8988T (cell line): ENCODE data around the gene C16orf96.
A peak's percentile ranks its signal among the peaks of the same experiment; 100 is the strongest.

Experiments used
- DNase-seq: peaks from one replicate; pipeline ENCODE4 v3.0.0; 2011

The C16orf96 gene

GRCh38 chr16:4556112-4556511 lies at the start of gene C16orf96:
C16orf96 (plus strand) TSS chr16:4556340; CDS start chr16:4556490, 150 bp downstream.
- DNase-seq, result no peak

GRCh38 chr16:4506450-4506849 lies 49.7 kb upstream of the C16orf96 start:
- no peak for DNase-seq

- DNase-seq, result no peak
These were observed 48.4 kb upstream of the C16orf96 start for GRCh38 chr16:4507588-4508345.

GRCh38 chr16:4508806-4509205 lies 47.3 kb upstream of the C16orf96 start:
- DNase-seq, result no peak

GRCh38 chr16:4509420-4509819 lies 46.7 kb upstream of the C16orf96 start:
- DNase-seq, result no peak

GRCh38 chr16:4510131-4510530 lies 46.0 kb upstream of the C16orf96 start:
- no peak for DNase-seq

- DNase-seq, result no peak
These were observed 45.3 kb upstream of the C16orf96 start for GRCh38 chr16:4510747-4511426.

GRCh38 chr16:4511441-4512082 lies 44.6 kb upstream of the C16orf96 start:
- DNase-seq, result peak; percentile 66

- DNase-seq, result no peak
These were observed 43.7 kb upstream of the C16orf96 start for GRCh38 chr16:4512473-4512872.

GRCh38 chr16:4513086-4513860 lies 42.9 kb upstream of the C16orf96 start:
- DNase-seq, result no peak

GRCh38 chr16:4513881-4514280 lies 42.3 kb upstream of the C16orf96 start:
- DNase-seq, result no peak

GRCh38 chr16:4514606-4515005 lies 41.5 kb upstream of the C16orf96 start:
- no peak for DNase-seq

GRCh38 chr16:4515611-4516233 lies 40.4 kb upstream of the C16orf96 start:
- no peak for DNase-seq

GRCh38 chr16:4517812-4518680 lies 38.1 kb upstream of the C16orf96 start:
- DNase-seq, result no peak

- DNase-seq, result no peak
These were observed 36.7 kb upstream of the C16orf96 start for GRCh38 chr16:4519274-4520058.

GRCh38 chr16:4520913-4521312 lies 35.2 kb upstream of the C16orf96 start:
- DNase-seq, result no peak

GRCh38 chr16:4522051-4522581 lies 34.0 kb upstream of the C16orf96 start:
- DNase-seq, result no peak

- DNase-seq, result no peak
These were observed 32.5 kb upstream of the C16orf96 start for GRCh38 chr16:4523686-4524085.

GRCh38 chr16:4524571-4524970 lies 31.6 kb upstream of the C16orf96 start:
- DNase-seq, result no peak

- DNase-seq, result no peak
These were observed 31.1 kb upstream of the C16orf96 start for GRCh38 chr16:4525069-4525468.
